Activated CD4-positive, alpha-beta T cell treated with anti-CD3 and anti-CD28 coated beads, Interleukin-10, Interleukin-2, amounts not matched to agents 100 ng/mL and 50 ng/mL, durations not matched to agents 16 hours and 8 hours (primary cell): ENCODE measurements around the gene OST4.
A peak's percentile ranks its signal among the peaks of the same experiment; 100 is the strongest.
"Not testable (repeated sequence)": the region's sequence is repeated elsewhere in the genome, so short reads cannot be mapped to it uniquely, and the experiment has no call there.

ENCODE experiments used
- DNase-seq: peaks from one replicate; pipeline ENCODE4 v3.0.0-alpha.2; 2020

The OST4 gene

GRCh38 chr2:27078267-27079194 lies 7.1 kb upstream of the OST4 start, which contains the start of gene EMILIN1:
Gene EMILIN1 (plus strand): TSS chr2:27078615. CDS start chr2:27079066, 451 bp downstream.
- DNase-seq = no peak

- no peak for DNase-seq
These were observed 5.8 kb upstream of the OST4 start for GRCh38 chr2:27077231-27077630.

DNA sequence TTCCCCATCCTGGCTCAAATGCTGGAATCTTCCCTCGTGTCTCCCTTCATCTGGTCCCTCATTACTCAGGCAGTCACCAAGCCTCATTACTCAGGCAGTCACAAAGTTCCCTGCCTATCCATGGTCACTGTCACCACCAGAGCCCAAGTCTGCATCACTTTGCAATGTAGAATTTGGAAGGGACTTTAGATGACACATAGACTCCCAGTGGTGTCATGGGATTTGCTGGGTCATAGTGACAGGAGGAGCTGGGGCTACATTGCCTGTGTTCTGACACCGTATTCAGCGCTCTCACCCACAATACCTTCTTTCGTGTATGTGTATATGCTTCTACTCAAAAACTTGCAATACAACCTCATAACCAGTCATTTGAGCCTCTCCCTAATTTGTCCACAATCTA lies 4.9 kb upstream of the OST4 start:
- DNase-seq = no peak

- not testable (repeated sequence) for DNase-seq
These were observed 4.1 kb upstream of the OST4 start for GRCh38 chr2:27075566-27075871.

- peak; percentile 47 for DNase-seq
These were observed 3.5 kb upstream of the OST4 start for GRCh38 chr2:27074738-27075565.

GRCh38 chr2:27073782-27074181 lies 2.3 kb upstream of the OST4 start:
- DNase-seq = no peak

DNA sequence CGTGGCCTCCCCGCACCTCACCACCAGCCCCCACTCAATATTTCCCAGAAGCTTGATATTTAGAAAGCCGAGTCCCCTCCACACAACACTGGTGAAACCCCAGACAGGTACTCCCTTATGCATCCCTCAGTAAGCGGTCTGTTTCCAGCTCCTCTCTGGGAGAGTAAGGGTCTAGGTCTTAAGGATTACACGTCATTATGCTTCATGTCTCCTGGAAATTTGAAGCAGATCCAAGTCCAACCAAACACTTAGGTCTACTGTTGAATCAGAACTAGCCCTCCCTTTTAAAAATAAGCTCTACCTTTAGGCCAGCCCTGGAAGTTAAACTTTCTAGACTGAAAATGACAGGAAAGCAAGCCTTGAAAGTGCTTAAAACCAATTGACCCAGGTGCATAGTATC lies 1.5 kb upstream of the OST4 start:
- no peak for DNase-seq

DNA sequence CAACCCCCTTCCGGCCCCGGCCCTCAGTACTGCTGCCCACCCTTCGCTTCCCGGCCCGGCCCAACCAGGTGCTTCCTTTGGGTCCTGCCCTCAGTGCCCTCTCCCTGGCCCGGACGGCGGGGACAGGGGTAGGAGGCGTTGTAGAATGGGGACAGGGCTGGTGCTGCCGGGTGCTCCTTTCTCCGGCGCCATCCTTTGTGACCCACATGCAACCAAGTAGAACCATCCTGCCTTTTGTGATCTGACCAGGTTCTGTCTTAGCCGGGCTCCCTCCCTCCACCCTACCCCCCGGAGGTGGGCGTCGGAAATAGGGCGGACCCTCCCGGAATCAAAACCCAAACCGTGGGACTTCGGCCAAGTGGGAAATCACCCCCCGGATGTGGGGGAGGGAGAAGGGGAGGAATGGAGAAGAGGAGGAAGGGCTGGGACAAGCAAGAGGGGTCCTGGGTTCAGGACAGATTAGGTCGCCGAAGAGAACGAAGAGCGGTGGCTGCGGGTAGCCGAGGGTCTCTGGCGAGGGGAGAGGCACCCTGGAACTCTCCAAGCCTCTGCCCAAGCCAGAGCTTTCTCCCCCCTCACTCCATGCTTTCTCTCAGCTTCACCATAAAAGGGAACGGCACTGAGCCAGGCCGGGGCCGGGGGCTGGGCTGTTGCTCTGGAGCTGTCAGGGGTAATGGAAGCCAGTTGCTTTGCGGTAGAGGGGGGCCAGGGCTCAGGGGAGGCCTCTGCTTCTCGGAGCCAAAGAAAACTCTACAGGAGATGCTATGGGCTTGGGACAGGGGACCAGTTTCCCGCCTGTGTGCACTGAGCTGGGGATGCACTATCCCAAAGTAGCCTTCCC lies 756 bp upstream of the OST4 start:
- DNase-seq = peak; percentile 38

DNA sequence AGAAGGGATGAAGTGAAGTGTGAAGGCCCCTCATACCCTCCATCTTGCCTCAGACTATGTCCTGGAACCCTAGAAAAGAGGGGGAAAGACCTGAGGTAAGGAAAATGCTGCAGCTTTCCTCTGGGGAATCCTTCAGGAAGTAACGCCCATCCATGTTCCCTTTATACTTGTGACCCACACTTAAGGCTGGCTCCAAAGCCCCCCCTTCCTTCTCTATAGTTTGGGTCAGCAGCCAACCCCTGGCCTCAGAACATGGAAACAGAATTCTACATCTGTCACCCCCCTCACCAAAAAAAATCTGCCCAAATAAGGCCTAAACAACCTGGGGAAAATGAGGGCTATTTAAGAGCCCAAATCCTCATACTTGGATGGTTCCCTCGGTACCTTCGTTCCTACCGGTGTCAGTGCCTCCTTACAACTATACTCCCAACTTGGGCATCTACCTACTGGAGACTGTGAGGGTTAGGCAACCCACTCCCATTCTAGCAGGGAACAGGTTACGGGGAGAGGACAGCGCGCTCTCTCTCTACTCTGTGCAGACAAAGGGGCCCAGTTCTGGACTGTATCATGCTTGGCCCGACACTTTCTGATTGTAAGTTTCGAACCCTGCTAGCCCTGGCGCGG lies 689 bp downstream of the OST4 start:
- DNase-seq = no peak

- DNase-seq = no peak
These were observed 1.4 kb downstream of the OST4 start for GRCh38 chr2:27069961-27070618.

DNA sequence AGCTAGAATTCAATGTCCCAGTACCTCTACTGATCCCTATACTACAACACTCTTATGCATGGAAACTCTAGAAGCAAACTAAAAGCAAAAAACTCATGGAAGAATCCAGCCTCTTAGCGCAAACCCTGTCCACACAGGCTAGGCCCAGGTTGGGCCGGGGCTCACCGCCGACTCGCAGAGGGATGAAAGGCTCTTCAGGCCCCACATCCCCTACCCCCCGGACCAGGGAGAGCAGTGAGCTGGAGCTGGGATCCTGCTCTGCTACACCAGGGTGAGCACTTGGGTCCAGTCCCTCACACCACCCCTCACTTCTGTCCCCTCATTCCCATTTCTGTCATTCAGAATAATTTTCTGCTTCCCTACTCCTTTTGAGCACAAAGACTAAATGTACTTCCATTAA lies 2.0 kb downstream of the OST4 start:
- DNase-seq = no peak

GRCh38 chr2:27067385-27067784 lies 4.1 kb downstream of the OST4 start:
- DNase-seq = no peak

GRCh38 chr2:27065128-27065527 lies 6.3 kb downstream of the OST4 start:
- DNase-seq = no peak

DNA sequence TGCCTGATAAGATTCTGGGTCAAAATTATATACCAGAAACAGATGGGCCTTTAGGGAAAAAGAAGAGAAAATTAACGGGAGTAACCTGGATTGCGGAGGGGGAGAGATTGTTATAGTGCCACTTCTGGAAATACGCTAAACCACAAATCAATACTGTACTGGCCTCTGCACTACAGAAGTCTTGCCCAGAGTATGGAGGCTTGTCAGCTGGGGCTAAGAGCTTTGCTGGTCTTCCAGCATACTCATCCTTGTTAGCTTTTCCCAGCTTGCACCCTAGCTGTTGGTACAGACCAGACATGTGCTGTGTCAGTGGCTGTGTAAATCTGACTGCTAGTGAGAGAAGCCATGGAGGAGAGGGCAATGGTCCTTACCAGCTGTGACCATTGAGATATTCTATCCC lies 11.1 kb downstream of the OST4 start:
- DNase-seq = no peak

- DNase-seq = no peak
These were observed 12.2 kb downstream of the OST4 start for GRCh38 chr2:27059141-27059820.

- DNase-seq = no peak
These were observed 13.2 kb downstream of the OST4 start for GRCh38 chr2:27058210-27058609.

GRCh38 chr2:27057184-27057583 lies 14.3 kb downstream of the OST4 start:
- DNase-seq = no peak

GRCh38 chr2:27054721-27055120 lies 16.7 kb downstream of the OST4 start:
- DNase-seq = no peak

GRCh38 chr2:27053776-27054175 lies 17.7 kb downstream of the OST4 start:
- DNase-seq = no peak

DNA sequence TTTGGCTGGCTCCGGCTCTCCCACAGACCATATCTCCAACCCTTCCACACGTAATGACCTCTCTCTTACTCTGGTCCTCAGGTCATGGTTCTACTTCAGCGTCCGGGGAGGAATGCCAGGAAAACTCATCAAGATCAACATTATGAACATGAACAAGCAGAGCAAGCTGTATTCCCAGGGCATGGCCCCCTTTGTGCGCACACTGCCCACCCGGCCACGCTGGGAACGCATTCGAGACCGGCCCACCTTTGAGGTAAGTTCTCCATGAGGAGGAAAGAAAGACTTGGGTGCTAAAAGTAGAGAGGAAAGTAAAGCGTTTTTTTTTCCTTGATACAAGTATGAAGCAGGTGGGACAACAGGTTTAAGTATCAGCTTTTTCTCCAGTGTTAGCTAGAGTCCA lies 18.1 kb downstream of the OST4 start:
- no peak for DNase-seq

DNA sequence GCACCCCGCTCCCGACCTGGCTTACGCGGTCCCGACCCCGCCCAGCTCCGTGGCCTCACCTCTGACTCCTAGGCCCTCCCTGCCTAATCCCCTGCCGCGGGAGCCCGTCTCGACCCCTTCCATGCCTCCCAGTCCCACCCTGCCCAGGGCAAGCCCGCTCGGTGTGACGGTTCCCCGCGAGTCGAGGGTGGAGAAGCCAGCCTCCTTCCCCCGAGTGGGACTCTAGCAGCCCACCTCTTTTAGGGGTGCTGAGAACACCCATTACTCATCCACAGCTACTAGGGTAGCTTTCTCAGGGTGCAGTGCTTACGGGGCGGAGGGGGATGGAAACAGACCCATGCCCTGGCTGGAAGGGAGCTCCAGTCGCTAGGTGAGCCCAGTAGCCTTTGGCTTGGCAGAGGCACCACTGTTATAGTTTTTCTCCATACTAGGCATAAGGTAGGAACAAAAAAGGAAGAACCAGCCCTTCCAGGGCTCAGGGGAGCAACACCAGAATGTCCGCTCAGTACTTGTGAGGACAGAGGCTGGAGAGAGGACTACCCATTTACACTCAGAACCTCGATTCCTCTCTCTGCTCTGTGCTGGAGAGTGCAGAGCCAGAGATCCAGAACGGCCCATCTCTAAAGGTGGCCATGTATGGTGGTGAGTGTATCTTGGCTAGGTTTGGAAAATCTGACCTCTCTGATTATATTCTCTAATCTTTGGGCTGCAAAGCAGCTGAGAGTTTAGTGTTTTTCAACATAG lies 19.4 kb downstream of the OST4 start:
- DNase-seq = no peak
